H1 (cell line): ENCODE data around the gene NEGR1. TPM values are rescaled to one million over a fixed set of nuclear protein-coding genes. Genes with fewer than 3 reads are reported as not detected.

ENCODE experiments used
- CTCF ChIA-PET: fragments of 300-600 bp; sonication (Branson Sonifier 250); formaldehyde crosslinking; loops from one replicate; lab custom pipeline; 2021; ENCODE audit not compliant: partially characterized antibody; lab: Charles Lee
- POLR2A ChIA-PET: fragments of 300-600 bp; sonication (Branson Sonifier 250); formaldehyde crosslinking; loops from one replicate; lab custom pipeline; 2021; ENCODE audit warnings: inconsistent platforms; ENCODE audit not compliant: partially characterized antibody; lab: Charles Lee
- DNase-seq, 2 experiments: peaks; one replicate each; pipeline versions ENCODE4 v3.0.0 to v3.0.0-alpha.2; 2010 to 2022; ENCODE audit warnings: low spot score in 2 of 2, low read depth in 1 of 2, mixed read lengths in 1 of 2
- FAIRE-seq: peaks from 2 replicates; lab custom pipeline; 2011; peaks lifted over from hg19 to GRCh38; lab: Jason Lieb, UNC
- H2AFZ ChIP-seq: 2 replicates; pipeline ENCODE4 v1.8.1; 2012; ENCODE audit warnings: low read length, inconsistent platforms
- H2AK5ac ChIP-seq: 2 replicates; pipeline ENCODE4 v1.6.1; 2013; ENCODE audit warnings: low read depth, low read length
- H2BK120ac ChIP-seq: replicated peaks from 2 replicates; pipeline ENCODE3; 2013; ENCODE audit warnings: low read depth, low read length, inconsistent platforms
- H2BK12ac ChIP-seq: 2 replicates; pipeline ENCODE4 v1.6.1; 2013; ENCODE audit warnings: low read depth, low read length
- H2BK15ac ChIP-seq: 2 replicates; pipeline ENCODE4 v1.6.1; 2013; ENCODE audit warnings: low read length
- H2BK20ac ChIP-seq: 2 replicates; pipeline ENCODE4 v1.6.1; 2013; ENCODE audit warnings: low read length
- H2BK5ac ChIP-seq: 2 replicates; pipeline ENCODE4 v1.6.1; 2013; ENCODE audit warnings: low read depth, low read length
- H3K14ac ChIP-seq: 2 replicates; pipeline ENCODE4 v1.6.1; 2013; ENCODE audit warnings: inconsistent platforms; ENCODE audit not compliant: insufficient read length
- H3K18ac ChIP-seq: 2 replicates; pipeline ENCODE4 v1.6.1; 2013; ENCODE audit warnings: low read length; ENCODE audit errors: extremely low read depth
- H3K23ac ChIP-seq: 2 replicates; pipeline ENCODE4 v1.6.1; 2013; ENCODE audit warnings: inconsistent platforms; ENCODE audit not compliant: insufficient read length
- H3K23me2 ChIP-seq: 2 replicates; pipeline ENCODE4 v1.6.1; 2013; ENCODE audit warnings: low read depth, low read length
- H3K27ac ChIP-seq: 2 replicates; pipeline ENCODE4 v1.6.1; 2011; ENCODE audit warnings: low read depth, low read length, inconsistent platforms
- H3K27me3 ChIP-seq, 4 experiments: replicated peaks in 1 of 4; 1 replicate in 1 of 4; 2 replicates in 3 of 4; pipeline versions ENCODE4 v1.6.1 to v1.8.1; 2011 to 2013; ENCODE audit warnings: low read length in 3 of 4, mild to moderate bottlenecking in 3 of 4, inconsistent platforms in 2 of 4, mixed read lengths in 2 of 4, moderate library complexity in 1 of 4; ENCODE audit not compliant: control insufficient read depth in 3 of 4, insufficient read depth in 3 of 4; ENCODE audit errors: extremely low read depth in 1 of 4
- H3K36me3 ChIP-seq, 4 experiments: 2 replicates each; pipeline versions ENCODE4 v1.6.1 to v1.8.1; 2011 to 2013; ENCODE audit warnings: mild to moderate bottlenecking in 4 of 4, low read length in 3 of 4, moderate library complexity in 2 of 4, control low read depth in 1 of 4, inconsistent platforms in 1 of 4; ENCODE audit not compliant: insufficient read depth in 4 of 4, control insufficient read depth in 2 of 4
- H3K4ac ChIP-seq: replicated peaks from 2 replicates; pipeline ENCODE3; 2013; ENCODE audit warnings: low read length, low read depth, mixed read lengths, inconsistent platforms; ENCODE audit not compliant: insufficient read length
- H3K4me1 ChIP-seq, 4 experiments: replicated peaks in 1 of 4; 1 replicate in 1 of 4; 2 replicates in 3 of 4; pipeline versions ENCODE4 v1.6.1 to v1.8.1; 2011 to 2013; ENCODE audit warnings: low read length in 3 of 4, inconsistent platforms in 2 of 4, mixed read lengths in 1 of 4; ENCODE audit not compliant: insufficient read depth in 4 of 4, control insufficient read depth in 3 of 4
- H3K4me2 ChIP-seq, 2 experiments: 2 replicates each; pipeline versions ENCODE4 v1.6.1 to v1.8.1; 2011 to 2013; ENCODE audit warnings: low read depth in 2 of 2, low read length in 2 of 2, control low read depth in 1 of 2, inconsistent platforms in 1 of 2, mild to moderate bottlenecking in 1 of 2; ENCODE audit not compliant: insufficient read depth in 1 of 2
- H3K4me3 ChIP-seq, 4 experiments: fragments of 200-600, 300-600 bp in 1 of 4; sonication (generic), shearing (Covaris generic), sonication (Bioruptor Twin) in 1 of 4; 2 replicates each; pipeline versions ENCODE4 v1.5.1 to v1.8.1; 2011 to 2016; ENCODE audit warnings: low read length in 4 of 4, low read depth in 3 of 4, control low read depth in 2 of 4, inconsistent platforms in 2 of 4, mild to moderate bottlenecking in 2 of 4, mixed read lengths in 1 of 4, moderate library complexity in 1 of 4; ENCODE audit not compliant: insufficient read depth in 2 of 4; ENCODE audit errors: extremely low read depth in 1 of 4
- H3K56ac ChIP-seq: replicated peaks from 2 replicates; pipeline ENCODE3; 2013; ENCODE audit warnings: low read depth, mild to moderate bottlenecking, mixed read lengths, low read length, inconsistent platforms; ENCODE audit not compliant: insufficient read length
- H3K79me1 ChIP-seq: 2 replicates; pipeline ENCODE4 v1.6.1; 2013; ENCODE audit warnings: low read depth, low read length, control low read depth
- H3K79me2 ChIP-seq, 2 experiments: 2 replicates each; pipeline versions ENCODE4 v1.6.1 to v1.8.1; 2012 to 2013; ENCODE audit warnings: low read length in 2 of 2, mild to moderate bottlenecking in 2 of 2, inconsistent platforms in 1 of 2; ENCODE audit not compliant: insufficient read depth in 2 of 2, control insufficient read depth in 1 of 2
- H3K9ac ChIP-seq, 4 experiments: replicated peaks in 1 of 4; 1 replicate in 1 of 4; 2 replicates in 3 of 4; pipeline versions ENCODE4 v1.6.1 to v1.8.1; 2011 to 2013; ENCODE audit warnings: low read depth in 3 of 4, low read length in 3 of 4, control low read depth in 2 of 4, mild to moderate bottlenecking in 2 of 4, moderate library complexity in 2 of 4, inconsistent platforms in 1 of 4; ENCODE audit errors: extremely low read depth in 1 of 4
- H3K9me3 ChIP-seq, 2 experiments: 2 replicates each; pipeline versions ENCODE4 v1.6.1 to v1.8.1; 2012 to 2013; ENCODE audit warnings: mild to moderate bottlenecking in 2 of 2, moderate library complexity in 2 of 2, control low read depth in 1 of 2, inconsistent platforms in 1 of 2, low read depth in 1 of 2, low read length in 1 of 2, mixed read lengths in 1 of 2; ENCODE audit not compliant: insufficient read depth in 2 of 2
- H4K20me1 ChIP-seq, 2 experiments: replicated peaks in 1 of 2; 2 replicates each; pipeline versions ENCODE3 to v1.8.1; 2011 to 2013; ENCODE audit warnings: inconsistent platforms in 2 of 2, low read length in 2 of 2, mild to moderate bottlenecking in 1 of 2; ENCODE audit not compliant: insufficient read depth in 2 of 2, control insufficient read depth in 1 of 2
- H4K5ac ChIP-seq: 2 replicates; pipeline ENCODE4 v1.6.1; 2013; ENCODE audit warnings: low read length, low read depth, mixed read lengths, inconsistent platforms; ENCODE audit not compliant: insufficient read length
- H4K8ac ChIP-seq: 2 replicates; pipeline ENCODE4 v1.8.0; 2013; ENCODE audit warnings: mild to moderate bottlenecking, moderate library complexity, low read length, inconsistent platforms; ENCODE audit not compliant: insufficient read depth; ENCODE audit errors: extremely low read depth
- H4K91ac ChIP-seq: replicated peaks from 2 replicates; pipeline ENCODE3; 2013; ENCODE audit warnings: low read length, mixed read lengths, inconsistent platforms; ENCODE audit not compliant: insufficient read length
- BACH1 ChIP-seq: IDR thresholded peaks from 2 replicates; pipeline ENCODE4 v1.6.1; 2012; ENCODE audit warnings: low read length, improper control_type of control experiment
- CBX5 ChIP-seq: fragments of 300-800, 300-1000 bp; sonication (generic); IDR thresholded peaks from 2 replicates; pipeline ENCODE4 v1.7.1; 2016; ENCODE audit warnings: antibody characterized with exemption, low read length, low read depth
- CBX8 ChIP-seq: fragments of 300-800, 300-1000 bp; sonication (generic); IDR thresholded peaks from 2 replicates; pipeline ENCODE4 v1.7.1; 2016; ENCODE audit warnings: low read depth, low read length, borderline replicate concordance
- CEBPB ChIP-seq: IDR thresholded peaks from 2 replicates; pipeline ENCODE4 v1.6.1; 2012; ENCODE audit warnings: low read depth, low read length
- CHD1 ChIP-seq: IDR thresholded peaks from 2 replicates; pipeline ENCODE4 v1.6.1; 2012; ENCODE audit warnings: low read depth, low read length, improper control_type of control experiment
- EZH2 ChIP-seq: fragments of 200-600 bp; sonication (generic); IDR thresholded peaks from 2 replicates; pipeline ENCODE4 v1.7.1; 2012; ENCODE audit warnings: low read depth, mild to moderate bottlenecking, moderate library complexity, low read length, inconsistent platforms; ENCODE audit not compliant: severe bottlenecking
- FOSL1 ChIP-seq: IDR thresholded peaks from 2 replicates; pipeline ENCODE4 v1.6.1; 2011; ENCODE audit warnings: mild to moderate bottlenecking, low read depth, low read length, moderate library complexity; ENCODE audit not compliant: insufficient read depth
- JUND ChIP-seq: IDR thresholded peaks from 2 replicates; pipeline ENCODE4 v1.6.1; 2011; ENCODE audit warnings: mild to moderate bottlenecking, improper control_type of control experiment, low read length
- MAFK ChIP-seq: IDR thresholded peaks from 2 replicates; pipeline ENCODE4 v1.6.1; 2012; ENCODE audit warnings: low read depth, mild to moderate bottlenecking, improper control_type of control experiment, low read length
- NANOG ChIP-seq: IDR thresholded peaks from 2 replicates; pipeline ENCODE4 v1.6.1; 2011; ENCODE audit warnings: low read length, low read depth, mild to moderate bottlenecking, inconsistent platforms; ENCODE audit not compliant: insufficient read depth, poor library complexity, severe bottlenecking
- POLR2A ChIP-seq, 2 experiments: IDR thresholded peaks; 1 replicate in 1 of 2; 2 replicates in 1 of 2; pipeline ENCODE4 v1.6.1; 2011; ENCODE audit warnings: low read depth in 2 of 2, low read length in 2 of 2, mild to moderate bottlenecking in 2 of 2; ENCODE audit errors: control extremely low read depth in 1 of 2
- RAD21 ChIP-seq, 2 experiments: IDR thresholded peaks in 1 of 2; conservative IDR thresholded peaks in 1 of 2; 2 replicates each; pipeline ENCODE4 v1.6.1; 2011; ENCODE audit warnings: low read depth in 2 of 2, low read length in 2 of 2, improper control_type of control experiment in 1 of 2, inconsistent platforms in 1 of 2, mild to moderate bottlenecking in 1 of 2, moderate library complexity in 1 of 2
- SIN3A ChIP-seq, 2 experiments: IDR thresholded peaks in 1 of 2; conservative IDR thresholded peaks in 1 of 2; 2 replicates each; pipeline ENCODE4 v1.6.1; 2011 to 2012; ENCODE audit warnings: low read length in 2 of 2, improper control_type of control experiment in 1 of 2, low read depth in 1 of 2, mild to moderate bottlenecking in 1 of 2
- SUZ12 ChIP-seq: fragments of 200-600 bp; sonication (generic); IDR thresholded peaks from 2 replicates; pipeline ENCODE4 v1.6.1; 2012; ENCODE audit warnings: mild to moderate bottlenecking, inconsistent platforms, low read length, moderate library complexity, mixed read lengths
- TEAD4 ChIP-seq: IDR thresholded peaks from 2 replicates; pipeline ENCODE4 v1.6.1; 2012; ENCODE audit warnings: low read depth, low read length, inconsistent platforms, mixed read lengths
- polyA plus RNA-seq, 7 experiments: library from polyadenylated mRNA; depleted of rRNA in 3 of 7; stranded (reverse) in 5 of 7; unstranded in 2 of 7; fragments of >200 nt in 5 of 7; fragments of 200-250 nt in 2 of 7; gene quantifications; 1 replicate in 5 of 7; 2 replicates in 1 of 7; 4 replicates in 1 of 7; pipeline versions ENCODE4 v1.2.1 to v1.2.3, GENCODE V29; 2011 to 2013; ENCODE audit warnings: missing spikeins in 2 of 7, mixed read lengths in 2 of 7
- total RNA-seq: library from RNA; stranded (reverse); fragmentation: NEBNext Ultra II Directional; extraction: Animal tissue kit (Norgen Biotek cat#: 25700); gene quantifications from 2 replicates; pipeline ENCODE4 v1.2.1, GENCODE V29; 2021

NEGR1 gene
- total and polyA plus RNA-seq, 2 of the 8 experiments (the other 6 are each of a cell fraction or from before 2014, with no cell fraction given) = 0.71 to 1.3 TPM

- H4K20me1 ChIP-seq = no peaks in the 10 kb centered on the region
- no peak overlapping the region for H3K27ac ChIP-seq
- no peak overlapping the region for H3K56ac ChIP-seq
- no peaks in the 10 kb centered on the region for H3K23me2 ChIP-seq
- H3K36me3 ChIP-seq = no peaks in the 10 kb centered on the region
- H3K23ac ChIP-seq = no peak overlapping the region
- no peak overlapping the region for H2AK5ac ChIP-seq
- no peak overlapping the region for H3K4me2 ChIP-seq
- H4K91ac ChIP-seq = no peak overlapping the region
- H2AFZ ChIP-seq = no peak overlapping the region
- no peak for DNase-seq
- H3K9me3 ChIP-seq = no peaks in the 10 kb centered on the region
- no peak for TF ChIP-seq CHD1
- no peak for TF ChIP-seq EZH2
- no peak for TF ChIP-seq RAD21 (IDR thresholded peaks at IDR 0.05 in 1 of 2, conservative IDR thresholded peaks at IDR 0.05 in 1 of 2; ENCODE audit: low read depth in 2 of 2, low read length in 2 of 2)
- no peak for TF ChIP-seq MAFK
- no peak for TF ChIP-seq BACH1
- TF ChIP-seq CBX8 = no peak
- no peak for TF ChIP-seq SUZ12
- TF ChIP-seq POLR2A (IDR thresholded peaks at IDR 0.05; ENCODE audit: control extremely low read depth in 1 of 2, low read depth in 2 of 2, low read length in 2 of 2) = no peak
- no peak for TF ChIP-seq JUND
- TF ChIP-seq CBX5 = no peak
- no peak for TF ChIP-seq FOSL1
- TF ChIP-seq NANOG = no peak
- TF ChIP-seq SIN3A (conservative IDR thresholded peaks at IDR 0.05 in 1 of 2, IDR thresholded peaks at IDR 0.05 in 1 of 2; ENCODE audit: low read depth in 1 of 2, low read length in 2 of 2) = no peak
- no peak for TF ChIP-seq TEAD4
- TF ChIP-seq CEBPB = no peak
- no peak overlapping the region for H3K9ac ChIP-seq
- H4K5ac ChIP-seq = no peak overlapping the region
- ChIA-PET CTCF (interaction anchor here (0.6 kb wide), 2 partner anchors 613 to 1754 kb away, joined by 3 read pairs; partner anchors contain the start of gene ZRANB2), POLR2A (no interaction called here)
- H3K79me2 ChIP-seq = no peaks in the 10 kb centered on the region
- H2BK120ac ChIP-seq = no peak overlapping the region
- no peak overlapping the region for H2BK15ac ChIP-seq
- no peak overlapping the region for H2BK5ac ChIP-seq
- H3K14ac ChIP-seq = no peak overlapping the region
- H2BK20ac ChIP-seq = no peak overlapping the region
- H2BK12ac ChIP-seq = no peak overlapping the region
- H3K18ac ChIP-seq = no peak overlapping the region
- no peak for FAIRE-seq
- H3K4ac ChIP-seq = no peak overlapping the region
- H4K8ac ChIP-seq = no peak overlapping the region
- no peak overlapping the region for H3K4me3 ChIP-seq
- no peaks in the 10 kb centered on the region for H3K4me1 ChIP-seq
- H3K27me3 ChIP-seq = no peaks in the 10 kb centered on the region
- H3K79me1 ChIP-seq = no peaks in the 10 kb centered on the region
Measured at GRCh38 chr1:71693581-71693980, 588.8 kb downstream of the NEGR1 start.
